Measurements from ENCODE around the gene GTF2H4. TPM values are rescaled to one million over a fixed set of nuclear protein-coding genes. Genes with fewer than 3 reads are reported as not detected.

GTF2H4 gene
- total RNA-seq, 4 donors from 2014 or later, result 9.5 to 34.4 (median 18.2) TPM

DNA sequence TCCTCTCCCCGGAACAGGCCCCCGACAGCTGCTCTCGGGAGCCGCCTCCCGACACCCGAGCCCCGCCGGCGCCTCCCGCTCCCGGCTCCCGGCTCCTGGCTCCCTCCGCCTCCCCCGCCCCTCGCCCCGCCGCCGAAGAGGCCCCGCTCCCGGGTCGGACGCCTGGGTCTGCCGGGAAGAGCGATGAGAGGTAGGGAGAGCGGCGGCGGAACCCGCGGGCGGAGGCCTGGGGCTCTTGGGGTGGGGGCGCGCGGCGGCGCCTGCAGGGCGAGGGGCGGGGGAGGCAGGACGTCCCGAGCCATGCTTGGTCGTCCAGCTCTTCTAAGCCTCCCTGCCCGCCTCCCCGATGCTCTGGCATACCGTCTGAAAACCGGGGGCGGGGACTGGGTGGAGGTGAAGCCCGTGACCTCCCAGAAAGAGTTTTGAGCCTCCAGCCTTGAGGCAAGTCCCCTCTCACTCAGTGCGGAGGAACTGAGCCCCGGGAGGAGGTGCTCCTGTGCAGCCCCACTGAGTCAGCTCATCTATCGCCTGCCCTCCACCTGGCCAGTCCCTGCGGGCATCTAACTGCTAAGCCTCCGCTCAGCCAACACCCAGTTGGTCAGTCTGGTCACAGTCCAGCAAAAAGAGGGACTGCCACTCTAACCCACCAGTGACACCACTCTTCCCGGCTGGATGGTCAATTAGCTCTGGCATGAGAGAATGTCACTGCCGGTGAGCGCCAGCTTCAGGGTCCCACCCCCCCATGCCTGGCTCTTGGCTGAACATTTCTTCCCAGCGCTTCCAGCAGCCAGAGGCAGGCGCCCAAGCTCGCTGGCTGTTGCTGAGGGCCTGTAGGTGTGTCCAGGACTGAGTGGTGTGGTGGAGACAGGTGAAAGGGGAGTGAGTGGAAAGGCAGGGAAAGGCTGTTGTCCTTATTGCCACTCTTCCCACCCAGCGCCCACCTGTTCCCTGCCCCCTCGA, 23.2 kb upstream of the GTF2H4 start:
- Histone ChIP-seq H3K27me3 (no peaks in the 10 kb centered on the region), H3K27ac (peak overlapping the region; percentile 91 to 98 (median 96)), H3K9me3 (no peaks in the 10 kb centered on the region), H3K4me1 (peaks cover 34 to 56% of the 10 kb centered on the region in 2 donors), H3K36me3 (peaks cover 3 to 11% of the 10 kb centered on the region in 2 donors), H3K4me3 (replicated peaks in 1 of 3) (peak overlapping the region; percentile 1 to 78 (median 57))
- WGBS, 2 donors, result 5 to 23% methylated on average over 10 to 13 of the region's 59 CpGs
- intact Hi-C loops (cut with DNase I), result loop anchor here (10.0 kb wide), 2 partner anchors 140 to 210 kb away; partner anchors contain the start of genes DHX16, FLOT1 and IER3
- TF ChIP-seq POLR2A (IDR thresholded peaks at IDR 0.05) (peak in 1 of 2 donors; percentile 60), CTCF (IDR thresholded peaks at IDR 0.05) (no peak)
- peak; percentile 87 to 88 for DNase-seq

- intact Hi-C loops (cut with DNase I), result loop anchor here (10.0 kb wide), 2 partner anchors 141 to 211 kb away; partner anchors contain the start of genes DHX16, FLOT1 and IER3
- 21 to 37% methylated on average over 7 of the region's 7 CpGs for WGBS, 2 donors
- peaks cover 34 to 56% of the 10 kb centered on the region in 2 donors for H3K4me1 ChIP-seq
Observed at GRCh38 chr6:30885481-30885998, 22.5 kb upstream of the GTF2H4 start.

GRCh38 chr6:30885999-30886896, 21.8 kb upstream of the GTF2H4 start:
- Histone ChIP-seq H3K27ac (peak overlapping the region; percentile 91 to 98 (median 96)), H3K4me1 (peaks cover 34 to 50% of the 10 kb centered on the region in 2 donors)

More at GRCh38 chr6:30885481-30885998, 22.5 kb upstream of the GTF2H4 start:
- H3K27me3 ChIP-seq, result no peaks in the 10 kb centered on the region
- H3K9me3 ChIP-seq, result no peaks in the 10 kb centered on the region
- peak; percentile 52 for DNase-seq
- H3K27ac ChIP-seq, result peak overlapping the region; percentile 91 to 98 (median 96)
- peak overlapping the region in 2 of 3 donors; percentile 1 to 78 for H3K4me3 ChIP-seq (replicated peaks in 1 of 3)
- no peak for TF ChIP-seq POLR2A (IDR thresholded peaks at IDR 0.05)
- TF ChIP-seq CTCF (IDR thresholded peaks at IDR 0.05), result no peak
- H3K36me3 ChIP-seq, result peaks cover 6 to 16% of the 10 kb centered on the region in 2 donors

DNA sequence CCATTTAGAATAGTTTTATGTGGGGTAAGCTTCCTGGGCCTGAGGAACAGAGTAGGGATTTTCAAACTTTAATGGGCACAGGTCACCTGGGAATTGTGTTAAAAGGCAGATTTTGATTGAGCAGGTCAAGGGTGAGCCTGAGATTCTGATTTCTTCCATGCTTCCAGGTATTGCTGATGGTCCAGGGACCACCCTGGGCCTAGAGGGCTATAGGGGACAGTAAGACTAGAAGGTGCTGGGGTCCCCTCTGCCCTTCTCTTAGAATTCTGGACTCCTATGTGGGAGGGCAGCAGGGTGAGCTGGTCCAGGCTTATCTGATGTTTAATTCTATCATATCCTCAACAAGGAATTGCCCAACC, 21.1 kb upstream of the GTF2H4 start:
- no peak overlapping the region for H3K4me3 ChIP-seq (replicated peaks in 1 of 3)
- H3K27ac ChIP-seq, result peak overlapping the region; percentile 31 to 98 (median 91)
- peaks cover 31 to 44% of the 10 kb centered on the region in 2 donors for H3K4me1 ChIP-seq
- DNase-seq, result no peak
- intact Hi-C loops (cut with DNase I), result loop anchor here (10.0 kb wide), 2 partner anchors 142 to 212 kb away; partner anchors contain the start of genes DHX16, FLOT1 and IER3
- TF ChIP-seq POLR2A (IDR thresholded peaks at IDR 0.05), result no peak
- TF ChIP-seq CTCF (IDR thresholded peaks at IDR 0.05), result no peak
- no peaks in the 10 kb centered on the region for H3K27me3 ChIP-seq
- H3K36me3 ChIP-seq, result peaks cover 14 to 23% of the 10 kb centered on the region in 2 donors
- H3K9me3 ChIP-seq, result no peaks in the 10 kb centered on the region

More at GRCh38 chr6:30885999-30886896, 21.8 kb upstream of the GTF2H4 start:
- Histone ChIP-seq H3K4me3 (replicated peaks in 1 of 3) (peak overlapping the region in 1 of 3 donors; percentile 78), H3K9me3 (no peaks in the 10 kb centered on the region), H3K36me3 (peaks cover 11 to 21% of the 10 kb centered on the region in 2 donors), H3K27me3 (no peaks in the 10 kb centered on the region)
- 23 to 31% methylated on average over 13 of the region's 18 CpGs for WGBS, 2 donors
- no peak for TF ChIP-seq POLR2A (IDR thresholded peaks at IDR 0.05)
- no peak for TF ChIP-seq CTCF (IDR thresholded peaks at IDR 0.05)
- peak; percentile 61 to 66 for DNase-seq
- intact Hi-C loops (cut with DNase I), result loop anchor here (10.0 kb wide), 2 partner anchors 141 to 211 kb away; partner anchors contain the start of genes DHX16, FLOT1 and IER3

All from thyroid gland (tissue), 4 donors.